DND-41 (cell line): Measurements from ENCODE around the gene UTP18.

ENCODE experiments used
- ATAC-seq: fragments of 200-7000 bp; cut with Tn5 transposase; 3 replicates; pipeline ENCODE4 v1.9.1; 2021; ENCODE audit warnings: low read depth; ENCODE audit not compliant: insufficient read depth
- DNase-seq: peaks from one replicate; pipeline ENCODE4 v3.0.0-alpha.2; 2020
- H2AFZ ChIP-seq: 2 replicates; pipeline ENCODE4 v1.6.0; 2012; ENCODE audit warnings: low read depth, low read length
- H3K27ac ChIP-seq: 2 replicates; pipeline ENCODE4 v1.5.1; 2012; ENCODE audit warnings: low read length, inconsistent platforms
- H3K27me3 ChIP-seq: fragments of 200-600 bp; sonication (generic); 2 replicates; pipeline ENCODE4 v1.6.0; 2012; ENCODE audit warnings: low read length, mild to moderate bottlenecking, inconsistent platforms; ENCODE audit not compliant: insufficient read depth, poor library complexity
- H3K36me3 ChIP-seq: 2 replicates; pipeline ENCODE4 v1.5.1; 2012; ENCODE audit warnings: low read length, inconsistent platforms; ENCODE audit not compliant: insufficient read depth
- H3K4me1 ChIP-seq: 2 replicates; pipeline ENCODE4 v1.5.1; 2012; ENCODE audit warnings: mild to moderate bottlenecking, low read length; ENCODE audit not compliant: insufficient read depth
- H3K4me2 ChIP-seq: 2 replicates; pipeline ENCODE4 v1.6.0; 2012; ENCODE audit warnings: mild to moderate bottlenecking, moderate library complexity, low read length, inconsistent platforms; ENCODE audit not compliant: insufficient read depth
- H3K4me3 ChIP-seq, 2 experiments: fragments of 200-600 bp in 1 of 2; shearing (Covaris generic) in 1 of 2; 2 replicates each; pipeline ENCODE4 v1.5.1; 2012 to 2016; ENCODE audit warnings: inconsistent platforms in 2 of 2, low read length in 2 of 2, mild to moderate bottlenecking in 2 of 2, low read depth in 1 of 2, moderate library complexity in 1 of 2
- H3K79me2 ChIP-seq: 2 replicates; pipeline ENCODE4 v1.6.0; 2012; ENCODE audit warnings: low read length, inconsistent platforms; ENCODE audit not compliant: insufficient read depth
- H3K9ac ChIP-seq: 2 replicates; pipeline ENCODE4 v1.6.0; 2012; ENCODE audit warnings: low read depth, mild to moderate bottlenecking, inconsistent platforms, low read length, moderate library complexity
- H3K9me3 ChIP-seq: 2 replicates; pipeline ENCODE4 v1.5.1; 2012; ENCODE audit warnings: low read length, moderate library complexity, mild to moderate bottlenecking, inconsistent platforms; ENCODE audit not compliant: insufficient read depth, severe bottlenecking
- H4K20me1 ChIP-seq: 2 replicates; pipeline ENCODE4 v1.6.0; 2012; ENCODE audit warnings: low read length; ENCODE audit not compliant: insufficient read depth
- CTCF ChIP-seq: IDR thresholded peaks from 2 replicates; pipeline ENCODE4 v1.5.1; 2012; ENCODE audit warnings: borderline replicate concordance, low read length, moderate library complexity, mild to moderate bottlenecking; ENCODE audit not compliant: poor library complexity, severe bottlenecking; ENCODE audit errors: extremely low read depth
- EZH2 ChIP-seq: IDR thresholded peaks from 3 replicates; pipeline ENCODE4 v1.6.1; 2012; ENCODE audit warnings: borderline replicate concordance, low read depth, mild to moderate bottlenecking, moderate library complexity, low read length, inconsistent platforms; ENCODE audit not compliant: severe bottlenecking

UTP18 gene

GRCh38 chr17:51272812-51273211, 12.5 kb downstream of the UTP18 start:
- Histone ChIP-seq H4K20me1 (peaks cover 26% of the 10 kb centered on the region), H3K9ac (no peak overlapping the region), H3K9me3 (no peaks in the 10 kb centered on the region), H3K4me2 (no peak overlapping the region), H3K4me3 (no peak overlapping the region), H3K27ac (no peak overlapping the region), H3K79me2 (peaks cover 42% of the 10 kb centered on the region), H3K36me3 (peaks cover 92% of the 10 kb centered on the region), H2AFZ (no peak overlapping the region), H3K27me3 (no peaks in the 10 kb centered on the region), H3K4me1 (no peaks in the 10 kb centered on the region)
- ATAC-seq: no peak
- no peak for DNase-seq
- TF ChIP-seq EZH2 (no peak), CTCF (no peak)

- no peaks in the 10 kb centered on the region for H3K4me1 ChIP-seq
- peaks cover 16% of the 10 kb centered on the region for H4K20me1 ChIP-seq
- no peak overlapping the region for H3K4me3 ChIP-seq
- no peak overlapping the region for H3K27ac ChIP-seq
- no peak overlapping the region for H2AFZ ChIP-seq
- no peak overlapping the region for H3K9ac ChIP-seq
- no peak for DNase-seq
- peaks cover 21% of the 10 kb centered on the region for H3K79me2 ChIP-seq
- no peak for ATAC-seq
- no peaks in the 10 kb centered on the region for H3K27me3 ChIP-seq
- no peak for TF ChIP-seq CTCF
- no peaks in the 10 kb centered on the region for H3K9me3 ChIP-seq
- no peak overlapping the region for H3K4me2 ChIP-seq
- peaks cover 95% of the 10 kb centered on the region for H3K36me3 ChIP-seq
These were observed 15.0 kb downstream of the UTP18 start for GRCh38 chr17:51275381-51275780.

- TF ChIP-seq CTCF: no peak
- TF ChIP-seq EZH2: no peak
- Histone ChIP-seq H2AFZ (no peak overlapping the region), H3K9me3 (no peaks in the 10 kb centered on the region), H3K36me3 (peaks cover 92% of the 10 kb centered on the region), H4K20me1 (peaks cover 1% of the 10 kb centered on the region; the same call in 1 of the 2 replicates), H3K4me1 (no peaks in the 10 kb centered on the region), H3K9ac (no peak overlapping the region), H3K79me2 (no peaks in the 10 kb centered on the region), H3K27me3 (no peaks in the 10 kb centered on the region), H3K4me2 (no peak overlapping the region), H3K27ac (no peak overlapping the region), H3K4me3 (no peak overlapping the region)
- no peak for DNase-seq
- no peak for ATAC-seq
These were observed 18.8 kb downstream of the UTP18 start for GRCh38 chr17:51279183-51279582.

- H4K20me1 ChIP-seq: no peaks in the 10 kb centered on the region; the same call in 1 of the 2 replicates
- no peaks in the 10 kb centered on the region for H3K79me2 ChIP-seq
- DNase-seq (no peak), ATAC-seq (no peak)
- no peak overlapping the region for H3K4me3 ChIP-seq
- H3K36me3 ChIP-seq: peaks cover 90% of the 10 kb centered on the region
- H3K4me2 ChIP-seq: no peak overlapping the region
- no peaks in the 10 kb centered on the region for H3K4me1 ChIP-seq
- TF ChIP-seq CTCF (no peak), EZH2 (no peak)
- H3K9me3 ChIP-seq: no peaks in the 10 kb centered on the region
- no peaks in the 10 kb centered on the region for H3K27me3 ChIP-seq
- H3K27ac ChIP-seq: no peak overlapping the region
- H2AFZ ChIP-seq: no peak overlapping the region
- H3K9ac ChIP-seq: no peak overlapping the region
These were observed 27.1 kb downstream of the UTP18 start for GRCh38 chr17:51287412-51287811.
